T-helper 17 cell (primary cell): ENCODE measurements around the gene RACGAP1. TPM values are rescaled to one million over a fixed set of nuclear protein-coding genes. Genes with fewer than 3 reads are reported as not detected.

ENCODE experiments used
- ATAC-seq: fragments of 150-1000 bp; cut with Tn5 transposase; 2 replicates; pipeline ENCODE4 v1.10.0; 2021; ENCODE audit warnings: mild to moderate bottlenecking, moderate library complexity
- DNase-seq, 3 donors: peaks; one replicate each; pipeline versions ENCODE4 v3.0.0 to v3.0.0-alpha.2; 2020 to 2021
- H3K9me3 ChIP-seq: one replicate; pipeline ENCODE4 v1.7.0; 2013; ENCODE audit warnings: low read length, mild to moderate bottlenecking; ENCODE audit not compliant: control insufficient read depth, poor library complexity, severe bottlenecking
- H3K27ac Mint-ChIP-seq: one replicate; pipeline ENCODE4 v1.8.0; 2022; ENCODE audit warnings: mild to moderate bottlenecking, moderate library complexity, mixed read lengths
- H3K27me3 Mint-ChIP-seq: one replicate; pipeline ENCODE4 v1.8.0; 2022; ENCODE audit warnings: mixed read lengths
- H3K36me3 Mint-ChIP-seq: one replicate; pipeline ENCODE4 v1.8.0; 2022; ENCODE audit warnings: low read depth, mixed read lengths
- H3K4me1 Mint-ChIP-seq: one replicate; pipeline ENCODE4 v1.8.0; 2022; ENCODE audit warnings: mild to moderate bottlenecking, mixed read lengths
- H3K4me3 Mint-ChIP-seq: one replicate; pipeline ENCODE4 v1.8.0; 2022; ENCODE audit warnings: mild to moderate bottlenecking, moderate library complexity, mixed read lengths
- total RNA-seq, 4 donors: library from RNA in 2 of 4; stranded (reverse) in 2 of 4; gene quantifications; one replicate each; pipeline ENCODE4 v1.2.3 and lab custom pipeline; 2022 to 2026

The RACGAP1 gene
- total RNA-seq, 2 donors from 2014 or later: 6.8 to 7.3 TPM

GRCh38 chr12:49972641-49973360, 52.5 kb downstream of the RACGAP1 start, which contains the start of gene AQP6:
Gene AQP6 (plus strand): TSS chr12:49972947. CDS start chr12:49973174, 227 bp downstream.
- ATAC-seq (no peak), DNase-seq (no peak)
- Mint-ChIP-seq H3K27me3 (no peaks in the 10 kb centered on the region), H3K4me1 (no peaks in the 10 kb centered on the region), H3K27ac (no peak within 1 kb of the TSS), H3K4me3 (no peak within 1 kb of the TSS), H3K36me3 (no peaks in the 10 kb centered on the region)
- no peaks in the 10 kb centered on the region for H3K9me3 ChIP-seq

- Mint-ChIP-seq H3K36me3 (no peaks in the 10 kb centered on the region), H3K4me3 (no peak overlapping the region), H3K27ac (no peak overlapping the region), H3K4me1 (peaks cover 2% of the 10 kb centered on the region), H3K27me3 (peaks cover 2% of the 10 kb centered on the region)
- no peaks in the 10 kb centered on the region for H3K9me3 ChIP-seq
- DNase-seq: no peak
- ATAC-seq: no peak
Measured at GRCh38 chr12:49972129-49972528, 53.2 kb downstream of the RACGAP1 start.

DNA sequence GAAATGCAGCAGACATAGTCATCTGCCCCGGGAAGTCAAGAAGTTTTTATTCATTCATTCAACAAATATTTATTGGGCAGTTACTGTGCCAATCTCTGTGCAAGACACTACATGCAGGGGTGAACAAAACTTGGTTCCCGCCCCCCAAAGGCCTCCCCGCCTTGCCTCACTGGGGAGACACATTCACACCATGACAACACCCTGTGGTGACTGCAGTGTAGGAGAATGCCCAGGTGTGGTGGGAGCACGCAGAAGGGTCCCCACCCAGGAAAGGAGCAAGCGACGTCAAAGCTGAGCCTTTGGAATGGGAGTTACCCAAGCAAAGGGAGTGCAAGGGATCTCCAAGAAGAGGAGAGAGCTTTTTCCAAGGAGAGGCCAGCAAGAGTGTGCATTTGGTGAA, 54.2 kb downstream of the RACGAP1 start:
- Mint-ChIP-seq H3K36me3 (no peaks in the 10 kb centered on the region), H3K27ac (no peak overlapping the region), H3K27me3 (peaks cover 12% of the 10 kb centered on the region), H3K4me3 (no peak overlapping the region), H3K4me1 (peaks cover 5% of the 10 kb centered on the region)
- ATAC-seq: no peak
- DNase-seq: no peak
- no peaks in the 10 kb centered on the region for H3K9me3 ChIP-seq

DNA sequence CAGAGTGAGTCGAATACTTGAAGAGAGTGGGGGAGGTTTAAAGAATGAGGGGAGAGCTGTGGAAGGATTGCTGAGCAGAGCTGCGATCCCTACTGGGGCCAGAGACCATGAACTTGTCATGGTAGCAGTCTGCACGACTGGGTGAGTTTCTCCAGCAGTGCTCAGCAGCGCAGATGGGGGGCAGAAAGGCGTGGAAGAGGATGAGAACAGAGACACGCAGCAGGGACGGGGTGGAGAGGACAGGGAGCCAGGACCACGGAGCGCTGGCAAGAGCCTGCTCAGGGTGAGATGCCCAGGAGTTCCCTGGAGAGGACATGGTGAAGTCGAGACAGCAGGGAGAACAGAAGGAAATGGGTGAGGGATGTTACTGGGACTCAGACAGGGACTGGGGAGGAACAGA, 54.6 kb downstream of the RACGAP1 start:
- ATAC-seq (no peak), DNase-seq (no peak)
- no peak overlapping the region for H3K27ac Mint-ChIP-seq
- H3K36me3 Mint-ChIP-seq: no peaks in the 10 kb centered on the region
- no peak overlapping the region for H3K4me3 Mint-ChIP-seq
- H3K4me1 Mint-ChIP-seq: peaks cover 5% of the 10 kb centered on the region
- H3K9me3 ChIP-seq: no peaks in the 10 kb centered on the region
- H3K27me3 Mint-ChIP-seq: peaks cover 17% of the 10 kb centered on the region

DNA sequence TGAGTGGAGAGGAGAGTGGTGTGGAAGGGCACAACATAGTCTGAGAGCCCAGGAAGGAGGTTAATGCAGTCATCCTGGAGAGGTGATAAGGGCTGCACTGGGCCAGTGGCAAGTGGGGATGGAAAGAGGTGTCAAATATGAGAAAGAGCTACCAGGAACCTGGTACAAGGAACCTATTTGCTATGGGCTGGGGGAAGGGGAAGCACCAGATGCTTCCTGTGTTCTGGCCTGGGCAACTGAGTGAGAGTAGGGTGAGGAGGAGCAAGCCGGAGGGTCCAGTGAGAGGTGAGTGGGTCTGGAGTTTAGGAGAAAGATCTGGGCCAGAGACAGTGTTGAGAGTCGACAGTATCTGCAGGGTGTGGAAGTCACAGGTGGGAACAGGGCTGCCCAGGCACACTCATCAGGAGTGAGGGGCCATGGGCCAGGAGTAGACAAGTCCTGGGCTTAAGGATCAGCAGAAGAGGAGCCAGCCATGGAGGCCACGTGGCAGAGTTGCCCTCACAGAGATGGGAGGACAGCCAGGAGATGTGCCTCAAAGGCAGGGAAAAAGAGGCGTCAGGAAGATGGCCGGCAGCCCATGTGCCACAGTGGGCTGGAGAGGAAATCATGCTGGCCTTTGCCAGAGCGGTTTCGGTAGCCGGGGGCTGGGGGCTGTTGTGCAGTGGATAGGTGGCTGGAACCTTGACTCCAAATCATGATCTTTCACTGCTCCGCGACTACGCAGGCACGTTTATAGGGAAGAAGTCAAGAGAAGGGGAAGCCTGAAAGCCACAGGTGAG, 55.5 kb downstream of the RACGAP1 start:
- Mint-ChIP-seq H3K4me3 (no peak overlapping the region), H3K36me3 (no peaks in the 10 kb centered on the region), H3K27ac (no peak overlapping the region), H3K4me1 (peaks cover 7% of the 10 kb centered on the region), H3K27me3 (peaks cover 22% of the 10 kb centered on the region)
- no peaks in the 10 kb centered on the region for H3K9me3 ChIP-seq
- ATAC-seq (no peak), DNase-seq (no peak)

DNA sequence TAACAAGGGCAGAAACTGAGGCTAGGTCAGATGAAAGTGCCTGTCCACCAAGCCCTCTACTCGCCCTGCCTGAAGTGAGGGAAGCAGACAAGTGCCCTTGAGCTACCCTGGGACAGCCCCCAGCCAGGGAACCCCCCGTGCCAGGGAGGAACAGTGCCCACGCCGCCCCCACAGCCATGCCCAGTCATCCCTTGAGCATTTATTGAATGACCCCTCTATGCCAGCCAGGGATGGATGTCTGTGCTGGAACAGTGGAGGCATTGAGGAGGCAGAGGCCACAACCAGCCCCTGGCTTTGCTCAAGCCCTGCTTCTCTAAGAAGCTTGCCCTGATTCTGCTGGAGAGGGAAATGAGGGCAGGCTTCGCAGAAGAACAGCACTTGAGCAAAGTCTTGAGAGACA, 56.3 kb downstream of the RACGAP1 start:
- no peak overlapping the region for H3K4me3 Mint-ChIP-seq
- no peaks in the 10 kb centered on the region for H3K36me3 Mint-ChIP-seq
- H3K27ac Mint-ChIP-seq: no peak overlapping the region
- H3K27me3 Mint-ChIP-seq: peaks cover 30% of the 10 kb centered on the region
- DNase-seq (no peak), ATAC-seq (no peak)
- no peaks in the 10 kb centered on the region for H3K9me3 ChIP-seq
- peaks cover 7% of the 10 kb centered on the region for H3K4me1 Mint-ChIP-seq

GRCh38 chr12:49968471-49968870, 56.8 kb downstream of the RACGAP1 start:
- H3K9me3 ChIP-seq: no peaks in the 10 kb centered on the region
- ATAC-seq (no peak), DNase-seq (no peak)
- Mint-ChIP-seq H3K36me3 (no peaks in the 10 kb centered on the region), H3K27me3 (peaks cover 34% of the 10 kb centered on the region), H3K4me3 (peak overlapping the region; percentile 52), H3K27ac (no peak overlapping the region), H3K4me1 (peaks cover 7% of the 10 kb centered on the region)

- no peak for ATAC-seq
- peaks cover 7% of the 10 kb centered on the region for H3K4me1 Mint-ChIP-seq
- peaks cover 40% of the 10 kb centered on the region for H3K27me3 Mint-ChIP-seq
- no peaks in the 10 kb centered on the region for H3K9me3 ChIP-seq
- DNase-seq: no peak
- H3K36me3 Mint-ChIP-seq: no peaks in the 10 kb centered on the region
- H3K4me3 Mint-ChIP-seq: peak overlapping the region; percentile 52
- no peak overlapping the region for H3K27ac Mint-ChIP-seq
Measured at GRCh38 chr12:49967777-49968250, 57.5 kb downstream of the RACGAP1 start.

DNA sequence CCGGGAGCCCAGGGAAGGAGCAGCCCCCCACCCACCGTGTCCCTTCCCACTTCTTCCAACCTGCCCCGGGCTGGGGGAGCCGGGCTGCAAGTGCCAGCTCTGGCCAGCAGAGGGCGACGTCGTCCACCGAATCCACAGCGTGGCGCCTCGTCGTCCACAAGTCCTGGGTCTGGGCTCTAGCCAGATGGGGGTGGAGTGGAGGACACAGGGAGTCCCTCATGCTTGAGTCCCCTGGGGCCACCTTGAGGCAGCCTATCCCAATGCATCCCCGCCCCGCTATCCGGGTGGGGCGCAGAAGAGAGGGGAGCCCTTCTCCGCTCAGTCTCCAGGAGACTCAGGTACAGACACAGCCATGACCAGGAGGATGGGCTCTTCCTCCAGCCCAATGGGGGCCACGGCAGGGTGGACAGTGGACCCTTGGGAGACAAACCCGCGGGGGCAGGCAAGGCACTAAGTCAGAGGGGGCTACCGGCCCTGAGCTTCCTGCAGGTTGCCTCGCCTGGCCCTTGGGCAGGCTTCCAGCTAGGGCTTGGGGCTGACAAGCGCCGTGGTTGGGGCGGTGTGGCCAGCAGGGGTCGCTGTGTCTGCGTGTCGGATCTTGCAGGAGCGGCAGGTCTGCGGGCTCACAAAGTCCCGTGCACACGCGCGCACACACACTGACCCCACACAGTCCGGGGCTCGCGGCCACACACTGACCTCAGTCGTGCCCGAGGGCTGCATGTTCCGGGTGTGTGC, 58.1 kb downstream of the RACGAP1 start:
- Mint-ChIP-seq H3K4me1 (peaks cover 7% of the 10 kb centered on the region), H3K27ac (no peak overlapping the region), H3K36me3 (peaks cover 2% of the 10 kb centered on the region), H3K27me3 (peaks cover 46% of the 10 kb centered on the region), H3K4me3 (peak overlapping the region; percentile 85)
- H3K9me3 ChIP-seq: no peaks in the 10 kb centered on the region
- ATAC-seq (peak; percentile 91), DNase-seq (peak; percentile 83 to 95 (median 90))

DNA sequence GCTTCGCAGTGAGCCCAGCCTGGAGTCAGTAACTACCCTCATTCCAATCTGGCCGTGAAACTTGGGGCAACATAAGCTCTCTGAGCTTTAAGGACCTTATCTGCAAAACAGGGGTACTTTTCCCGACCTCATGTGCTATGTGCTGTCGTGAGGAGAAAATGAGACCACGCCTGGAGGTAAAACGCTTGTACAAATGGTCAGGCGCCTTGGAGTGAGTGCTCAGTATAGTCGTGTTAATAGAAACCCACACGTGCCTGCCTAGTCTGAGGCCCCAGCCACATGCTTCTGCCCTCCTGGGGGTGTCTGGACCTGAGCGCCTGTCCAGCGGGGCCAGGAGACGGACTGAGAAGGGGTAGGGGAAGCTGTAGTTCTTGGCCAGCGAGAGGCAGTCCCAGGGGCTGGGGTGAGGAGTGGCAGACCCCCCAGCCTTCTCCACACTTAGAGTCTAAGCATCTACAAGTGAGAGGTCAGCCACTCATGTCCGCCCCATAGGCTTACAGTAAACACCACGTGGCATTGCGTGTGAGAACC, 58.7 kb downstream of the RACGAP1 start:
- no peak for ATAC-seq

DNA sequence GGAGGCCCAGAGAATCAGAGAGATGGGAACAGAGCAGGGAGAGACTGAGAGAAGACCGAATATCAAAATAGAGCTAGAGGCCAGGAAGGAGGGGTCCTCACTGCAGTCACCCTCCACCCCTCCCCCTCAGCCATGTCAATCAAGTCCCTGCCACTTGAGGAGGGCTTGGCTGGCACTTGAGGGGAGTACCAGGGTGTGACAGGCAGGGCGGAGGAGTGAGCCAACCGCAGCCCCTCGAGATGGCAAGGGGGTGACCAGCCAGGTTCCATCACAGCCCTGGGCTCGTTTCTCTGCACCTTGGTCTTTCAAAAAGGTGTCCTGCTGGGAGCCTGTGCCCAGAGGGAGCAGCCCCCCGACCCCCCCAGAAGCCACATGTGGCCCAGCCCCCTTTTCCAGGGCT, 59.5 kb downstream of the RACGAP1 start:
- Mint-ChIP-seq H3K27me3 (peaks cover 51% of the 10 kb centered on the region), H3K27ac (peak overlapping the region; percentile 83), H3K4me3 (peak overlapping the region; percentile 31), H3K36me3 (peaks cover 2% of the 10 kb centered on the region), H3K4me1 (peaks cover 7% of the 10 kb centered on the region)
- no peaks in the 10 kb centered on the region for H3K9me3 ChIP-seq
- DNase-seq (no peak), ATAC-seq (no peak)

More for the DNA sequence above, 58.7 kb downstream of the RACGAP1 start:
- H3K4me1 Mint-ChIP-seq: peaks cover 7% of the 10 kb centered on the region
- H3K27ac Mint-ChIP-seq: peak overlapping the region; percentile 83
- H3K9me3 ChIP-seq: no peaks in the 10 kb centered on the region
- peak overlapping the region; percentile 43 for H3K4me3 Mint-ChIP-seq
- H3K36me3 Mint-ChIP-seq: peaks cover 2% of the 10 kb centered on the region
- peaks cover 49% of the 10 kb centered on the region for H3K27me3 Mint-ChIP-seq
- DNase-seq: no peak

- H3K9me3 ChIP-seq: no peaks in the 10 kb centered on the region
- Mint-ChIP-seq H3K4me3 (no peak overlapping the region), H3K27ac (no peak overlapping the region), H3K27me3 (peaks cover 58% of the 10 kb centered on the region), H3K4me1 (peaks cover 15% of the 10 kb centered on the region), H3K36me3 (peaks cover 8% of the 10 kb centered on the region)
- ATAC-seq (no peak), DNase-seq (no peak)
Measured at GRCh38 chr12:49964849-49965624, 60.3 kb downstream of the RACGAP1 start.
